Kidney (tissue), 14 donors: ENCODE data around the gene RASL10B. TPM values are rescaled to one million over a fixed set of nuclear protein-coding genes. Genes with fewer than 3 reads are reported as not detected.

Source experiments
- DNase-seq, 5 donors: peaks; one replicate each; pipeline ENCODE4 v3.0.0-alpha.2; 2013 to 2020
- FAIRE-seq: peaks from 2 replicates; lab custom pipeline; 2012; peaks lifted over from hg19 to GRCh38; lab: Jason Lieb, UNC
- H3K27ac ChIP-seq, 2 donors: one replicate each; pipeline ENCODE4 v1.7.0; 2013; ENCODE audit warnings: low read depth in 2 of 2, low read length in 2 of 2, inconsistent platforms in 1 of 2
- H3K27me3 ChIP-seq: one replicate; pipeline ENCODE4 v1.7.1; 2013; ENCODE audit warnings: low read length, inconsistent platforms; ENCODE audit not compliant: control insufficient read depth, insufficient read depth
- H3K36me3 ChIP-seq, 3 donors: one replicate each; pipeline versions ENCODE4 v1.7.0 to v1.7.1; 2013; ENCODE audit warnings: low read length in 3 of 3, control low read depth in 1 of 3, inconsistent platforms in 1 of 3; ENCODE audit not compliant: insufficient read depth in 3 of 3, control insufficient read depth in 2 of 3
- H3K4me1 ChIP-seq, 3 donors: one replicate each; pipeline versions ENCODE4 v1.7.0 to v1.7.1; 2013; ENCODE audit warnings: low read length in 3 of 3, inconsistent platforms in 1 of 3, low read depth in 1 of 3; ENCODE audit not compliant: control insufficient read depth in 2 of 3, insufficient read depth in 2 of 3
- H3K4me3 ChIP-seq, 3 donors: one replicate each; pipeline versions ENCODE4 v1.7.0 to v1.8.1; 2013; ENCODE audit warnings: low read length in 3 of 3, control low read depth in 1 of 3, inconsistent platforms in 1 of 3
- H3K9ac ChIP-seq, 3 donors: one replicate each; pipeline versions ENCODE4 v1.7.0 to v1.7.1; 2013; ENCODE audit warnings: low read length in 3 of 3, control low read depth in 1 of 3, inconsistent platforms in 1 of 3
- H3K9me3 ChIP-seq, 3 donors: one replicate each; pipeline versions ENCODE4 v1.7.0 to v1.7.1; 2013; ENCODE audit warnings: low read length in 3 of 3, control low read depth in 1 of 3, inconsistent platforms in 1 of 3; ENCODE audit not compliant: control insufficient read depth in 2 of 3, insufficient read depth in 1 of 3
- CTCF ChIP-seq: IDR thresholded peaks from 3 replicates; pipeline ENCODE4 v1.5.1; 2012; ENCODE audit warnings: mild to moderate bottlenecking, moderate library complexity, borderline replicate concordance; ENCODE audit not compliant: insufficient read depth; ENCODE audit errors: extremely low read depth
- intact Hi-C: fragments of 100-400 bp; cut with DNase I; formaldehyde crosslinking; loops from one replicate; pipeline ENCODE4 v1.11.1; 2022
- polyA plus RNA-seq: library from polyadenylated mRNA; stranded (reverse); fragments of 350-450 nt; fragmentation: Illumina TruSeq; extraction: RNeasy Lipid Tissue Mini Kit (QIAGEN cat#74804); gene quantifications from one replicate; pipeline ENCODE4 v1.2.3, GENCODE V29; 2014; ENCODE audit warnings: low read depth, low replicate concordance; ENCODE audit not compliant: insufficient read depth
- total RNA-seq: library from RNA; stranded (reverse); fragmentation: NEBNext Ultra II Directional; extraction: Animal tissue kit (Norgen Biotek cat#: 25700); gene quantifications from one replicate; pipeline ENCODE4 v1.2.1, GENCODE V29; 2021
- donor health status: control.
- donor health status: control.
- donor health status: control.
- donor health status: control.
- donor health status: control.
- donor health status: DM: yes; HTN: yes; CAD: no.
- donor health status: Normal renal cell carcinoma (clear cell type).

RASL10B gene
- total and polyA plus RNA-seq, 2 donors from 2014 or later = 1.5 to 2.4 TPM

DNA sequence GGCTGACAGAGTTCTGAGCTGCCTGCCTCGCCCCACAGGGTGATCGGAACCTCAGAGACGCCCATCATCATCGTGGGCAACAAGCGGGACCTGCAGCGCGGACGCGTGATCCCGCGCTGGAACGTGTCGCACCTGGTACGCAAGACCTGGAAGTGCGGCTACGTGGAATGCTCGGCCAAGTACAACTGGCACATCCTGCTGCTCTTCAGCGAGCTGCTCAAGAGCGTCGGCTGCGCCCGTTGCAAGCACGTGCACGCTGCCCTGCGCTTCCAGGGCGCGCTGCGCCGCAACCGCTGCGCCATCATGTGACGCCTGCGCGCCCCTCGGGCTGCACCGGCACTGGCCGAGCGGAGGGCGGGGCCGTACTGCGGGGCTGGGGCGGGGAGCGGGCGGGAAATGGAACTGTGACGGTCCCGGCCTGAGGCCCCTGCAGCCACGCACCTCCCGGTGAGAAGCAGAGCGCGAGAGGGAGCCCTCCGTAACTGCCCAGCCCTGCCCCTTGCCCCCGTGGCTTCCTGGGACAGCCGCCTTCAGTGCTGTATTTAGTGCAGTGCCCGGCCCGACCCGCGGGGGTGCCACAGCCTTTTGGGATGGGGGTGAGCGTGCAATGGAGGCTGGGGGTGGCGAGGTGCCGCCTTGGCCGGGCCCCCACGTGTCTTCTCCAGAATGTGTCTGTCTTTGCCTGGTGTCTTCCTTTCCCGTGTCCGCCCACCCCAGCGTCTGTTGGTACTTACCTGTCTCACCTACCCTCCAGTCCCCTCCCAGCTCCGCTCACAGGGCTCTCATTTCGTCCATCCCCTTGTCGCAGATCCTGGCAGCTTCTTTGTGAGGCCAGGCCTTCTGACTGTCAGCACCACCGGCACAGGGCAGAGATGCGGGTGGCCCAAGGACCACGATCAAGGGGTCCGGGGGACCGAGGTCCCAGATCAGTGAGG lies 9.8 kb downstream of the RASL10B start:
- no peak for FAIRE-seq

DNA sequence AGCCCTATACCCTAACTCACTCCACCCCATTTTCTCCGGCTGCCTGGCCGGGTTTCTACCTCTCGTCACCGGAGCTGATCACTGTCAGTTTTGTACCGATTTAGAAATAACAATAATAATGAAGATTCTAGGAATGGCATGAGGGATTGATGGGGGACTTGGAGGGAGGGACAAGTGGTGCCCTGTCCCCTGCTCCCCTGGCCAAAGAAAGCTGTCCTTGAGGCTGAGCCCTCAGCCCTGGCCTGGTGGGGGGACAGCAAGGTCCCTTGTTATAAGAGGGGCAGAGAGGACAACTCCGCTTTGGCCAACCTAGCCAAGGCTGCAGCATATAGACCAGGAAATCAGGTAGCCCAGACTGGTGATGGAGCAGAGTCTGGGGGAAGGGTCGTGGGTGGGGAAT lies 11.1 kb downstream of the RASL10B start:
- Histone ChIP-seq H3K9ac (no peak overlapping the region), H3K4me1 (peaks cover 0 to under 1% (median 0%) of the 10 kb centered on the region in 3 donors), H3K27ac (no peak overlapping the region), H3K36me3 (no peaks in the 10 kb centered on the region), H3K9me3 (no peaks in the 10 kb centered on the region), H3K4me3 (no peak overlapping the region), H3K27me3 (peaks cover 13% of the 10 kb centered on the region)
- DNase-seq = peak in 1 of 5 donors; percentile 38
- TF ChIP-seq CTCF = no peak
- no peak for FAIRE-seq
- intact Hi-C loops = loop anchor here (10.0 kb wide), 1 partner anchor 128 kb away; no protein-coding TSS in a partner anchor

More for the DNA sequence above, 9.8 kb downstream of the RASL10B start:
- H3K36me3 ChIP-seq = no peaks in the 10 kb centered on the region
- H3K9me3 ChIP-seq = no peaks in the 10 kb centered on the region
- peak in 3 of 5 donors; percentile 44 to 70 (median 51) for DNase-seq
- no peaks in the 10 kb centered on the region for H3K4me1 ChIP-seq
- intact Hi-C loops = loop anchor here (10.0 kb wide), 1 partner anchor 126 kb away; no protein-coding TSS in a partner anchor
- no peak for TF ChIP-seq CTCF
- no peak overlapping the region for H3K4me3 ChIP-seq
- no peak overlapping the region for H3K27ac ChIP-seq
- H3K27me3 ChIP-seq = peaks cover 13% of the 10 kb centered on the region
- H3K9ac ChIP-seq = no peak overlapping the region

GRCh38 chr17:35742896-35743477 lies 11.5 kb downstream of the RASL10B start:
- Histone ChIP-seq H3K9ac (no peak overlapping the region), H3K9me3 (no peaks in the 10 kb centered on the region), H3K27me3 (peaks cover 13% of the 10 kb centered on the region), H3K36me3 (no peaks in the 10 kb centered on the region), H3K4me3 (no peak overlapping the region), H3K4me1 (peaks cover 0 to 4% (median 0%) of the 10 kb centered on the region in 3 donors), H3K27ac (no peak overlapping the region)
- DNase-seq (peak in 1 of 5 donors; percentile 59), FAIRE-seq (no peak)
- intact Hi-C loops = loop anchor here (10.0 kb wide), 1 partner anchor 128 kb away; no protein-coding TSS in a partner anchor
- TF ChIP-seq CTCF = no peak
